H1 (cell line): ENCODE results near the gene GAST. TPM values are rescaled to one million over a fixed set of nuclear protein-coding genes. Genes with fewer than 3 reads are reported as not detected.

ENCODE experiments used
- CTBP2 ChIP-seq: IDR thresholded peaks from 2 replicates; pipeline ENCODE4 v1.7.0; 2011; ENCODE audit warnings: borderline replicate concordance, mild to moderate bottlenecking, moderate library complexity, mixed read lengths, low read length; ENCODE audit not compliant: insufficient read depth, insufficient read length
- KDM1A ChIP-seq: fragments of 200-600, 300-600 bp; sonication (generic); IDR thresholded peaks from 2 replicates; pipeline ENCODE4 v1.7.1; 2016; ENCODE audit warnings: mild to moderate bottlenecking, low read length, borderline replicate concordance
- KDM5A ChIP-seq: fragments of 200-600 bp; IDR thresholded peaks from 2 replicates; pipeline ENCODE4 v1.7.1; 2012; ENCODE audit warnings: mild to moderate bottlenecking, low read length, inconsistent platforms, mixed read lengths
- TAF7 ChIP-seq: optimal IDR thresholded peaks from 2 replicates; pipeline ENCODE3; 2011; ENCODE audit warnings: low read depth, mild to moderate bottlenecking, inconsistent platforms, low read length, moderate library complexity, borderline replicate concordance
- polyA plus RNA-seq, 7 experiments: library from polyadenylated mRNA; depleted of rRNA in 3 of 7; stranded (reverse) in 5 of 7; unstranded in 2 of 7; fragments of >200 nt in 5 of 7; fragments of 200-250 nt in 2 of 7; gene quantifications; 1 replicate in 5 of 7; 2 replicates in 1 of 7; 4 replicates in 1 of 7; pipeline versions ENCODE4 v1.2.1 to v1.2.3, GENCODE V29; 2011 to 2013; ENCODE audit warnings: missing spikeins in 2 of 7, mixed read lengths in 2 of 7
- total RNA-seq: library from RNA; stranded (reverse); fragmentation: NEBNext Ultra II Directional; extraction: Animal tissue kit (Norgen Biotek cat#: 25700); gene quantifications from 2 replicates; pipeline ENCODE4 v1.2.1, GENCODE V29; 2021
- TF ChIP-seq, protein P1 (sequence below): IDR thresholded peaks from 2 replicates; pipeline ENCODE4 v1.6.1; 2012; ENCODE audit warnings: inconsistent platforms

GAST gene
- total and polyA plus RNA-seq, 2 of the 8 experiments (the other 6 are each of a cell fraction or from before 2014, with no cell fraction given): not detected

GRCh38 chr17:41730479-41730878, 18.3 kb downstream of the GAST start (continued):
- TF ChIP-seq CTBP2 (no peak), TAF7 (no peak), KDM1A (no peak), KDM5A (no peak)
- TF ChIP-seq, protein P1, sequence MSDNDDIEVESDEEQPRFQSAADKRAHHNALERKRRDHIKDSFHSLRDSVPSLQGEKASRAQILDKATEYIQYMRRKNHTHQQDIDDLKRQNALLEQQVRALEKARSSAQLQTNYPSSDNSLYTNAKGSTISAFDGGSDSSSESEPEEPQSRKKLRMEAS: no peak
